ENCODE measurements around the gene IL15RA. TPM values are rescaled to one million over a fixed set of nuclear protein-coding genes. Genes with fewer than 3 reads are reported as not detected.

Gene IL15RA
- 15.3 and 23.8 TPM in 2 replicates for total RNA-seq (2014; rRNA removed; shearing (Covaris generic); ENCODE audit: low replicate concordance)

GRCh38 chr10:5977471-5978229 lies at the start of gene IL15RA:
Gene IL15RA, minus strand, starts transcription at chr10:5977543. Its CDS starts 51 bp downstream, at chr10:5977492.
- peak within 1 kb of the TSS; percentile 96 for H3K4me3 ChIP-seq
- DNase-seq, result peak; percentile 89
- no peaks in the 10 kb centered on the region for H3K9me3 ChIP-seq
- H3K36me3 ChIP-seq, result no peaks in the 10 kb centered on the region
- H3K27me3 ChIP-seq, result no peaks in the 10 kb centered on the region

- peaks cover 9% of the 10 kb centered on the region for H3K9me3 ChIP-seq
- H3K36me3 ChIP-seq, result no peaks in the 10 kb centered on the region
- H3K4me3 ChIP-seq, result no peak overlapping the region
- H3K27me3 ChIP-seq, result no peaks in the 10 kb centered on the region
- no peak for DNase-seq
Observed at GRCh38 chr10:6025683-6026255, 48.4 kb upstream of the IL15RA start.

GRCh38 chr10:6024334-6024682 lies 47.0 kb upstream of the IL15RA start:
- Histone ChIP-seq H3K36me3 (no peaks in the 10 kb centered on the region), H3K4me3 (no peak overlapping the region), H3K27me3 (no peaks in the 10 kb centered on the region), H3K9me3 (no peaks in the 10 kb centered on the region)
- DNase-seq, result no peak

GRCh38 chr10:6023661-6024333 lies 46.5 kb upstream of the IL15RA start:
- no peaks in the 10 kb centered on the region for H3K27me3 ChIP-seq
- no peaks in the 10 kb centered on the region for H3K9me3 ChIP-seq
- DNase-seq, result no peak
- no peak overlapping the region for H3K4me3 ChIP-seq
- H3K36me3 ChIP-seq, result no peaks in the 10 kb centered on the region

- no peaks in the 10 kb centered on the region for H3K36me3 ChIP-seq
- no peak for DNase-seq
- no peaks in the 10 kb centered on the region for H3K9me3 ChIP-seq
- no peak overlapping the region for H3K4me3 ChIP-seq
- no peaks in the 10 kb centered on the region for H3K27me3 ChIP-seq
Observed at GRCh38 chr10:6022660-6023059, 45.3 kb upstream of the IL15RA start.

- H3K9me3 ChIP-seq, result no peaks in the 10 kb centered on the region
- no peak overlapping the region for H3K4me3 ChIP-seq
- H3K36me3 ChIP-seq, result no peaks in the 10 kb centered on the region
- no peaks in the 10 kb centered on the region for H3K27me3 ChIP-seq
- no peak for DNase-seq
Observed at GRCh38 chr10:6020826-6021225, 43.5 kb upstream of the IL15RA start.

GRCh38 chr10:6019796-6020195 lies 42.5 kb upstream of the IL15RA start:
- Histone ChIP-seq H3K9me3 (no peaks in the 10 kb centered on the region), H3K27me3 (no peaks in the 10 kb centered on the region), H3K36me3 (no peaks in the 10 kb centered on the region), H3K4me3 (no peak overlapping the region)
- no peak for DNase-seq

GRCh38 chr10:6019010-6019782 lies 41.9 kb upstream of the IL15RA start:
- H3K9me3 ChIP-seq, result no peaks in the 10 kb centered on the region
- no peak for DNase-seq
- no peak overlapping the region for H3K4me3 ChIP-seq
- H3K36me3 ChIP-seq, result no peaks in the 10 kb centered on the region
- no peaks in the 10 kb centered on the region for H3K27me3 ChIP-seq

- H3K36me3 ChIP-seq, result no peaks in the 10 kb centered on the region
- no peak for DNase-seq
- H3K27me3 ChIP-seq, result no peaks in the 10 kb centered on the region
- H3K4me3 ChIP-seq, result no peak overlapping the region
- no peaks in the 10 kb centered on the region for H3K9me3 ChIP-seq
Observed at GRCh38 chr10:6018422-6018821, 41.1 kb upstream of the IL15RA start.

GRCh38 chr10:6017781-6018354 lies 40.5 kb upstream of the IL15RA start:
- no peaks in the 10 kb centered on the region for H3K9me3 ChIP-seq
- H3K27me3 ChIP-seq, result no peaks in the 10 kb centered on the region
- DNase-seq, result no peak
- H3K4me3 ChIP-seq, result no peak overlapping the region
- H3K36me3 ChIP-seq, result no peaks in the 10 kb centered on the region

GRCh38 chr10:6014241-6014761 lies 37.0 kb upstream of the IL15RA start:
- DNase-seq, result peak; percentile 18
- no peak overlapping the region for H3K4me3 ChIP-seq
- H3K27me3 ChIP-seq, result no peaks in the 10 kb centered on the region
- no peaks in the 10 kb centered on the region for H3K36me3 ChIP-seq
- H3K9me3 ChIP-seq, result no peaks in the 10 kb centered on the region

- DNase-seq, result no peak
- Histone ChIP-seq H3K9me3 (no peaks in the 10 kb centered on the region), H3K27me3 (no peaks in the 10 kb centered on the region), H3K4me3 (no peak overlapping the region), H3K36me3 (no peaks in the 10 kb centered on the region)
Observed at GRCh38 chr10:6013413-6014192, 36.3 kb upstream of the IL15RA start.

- peaks cover 2% of the 10 kb centered on the region; the same call in 1 of the 2 replicates for H3K9me3 ChIP-seq
Observed at GRCh38 chr10:6012121-6012905, 35.0 kb upstream of the IL15RA start.

GRCh38 chr10:6011558-6011957 lies 34.2 kb upstream of the IL15RA start:
- Histone ChIP-seq H3K36me3 (no peaks in the 10 kb centered on the region), H3K27me3 (no peaks in the 10 kb centered on the region), H3K9me3 (peaks cover 5% of the 10 kb centered on the region), H3K4me3 (no peak overlapping the region)
- no peak for DNase-seq

More at GRCh38 chr10:6012121-6012905, 35.0 kb upstream of the IL15RA start:
- no peaks in the 10 kb centered on the region for H3K36me3 ChIP-seq
- no peak for DNase-seq
- H3K27me3 ChIP-seq, result no peaks in the 10 kb centered on the region
- H3K4me3 ChIP-seq, result no peak overlapping the region

- no peaks in the 10 kb centered on the region for H3K27me3 ChIP-seq
- H3K4me3 ChIP-seq, result no peak overlapping the region
- no peaks in the 10 kb centered on the region for H3K36me3 ChIP-seq
- no peak for DNase-seq
- peaks cover 5% of the 10 kb centered on the region for H3K9me3 ChIP-seq
Observed at GRCh38 chr10:6010569-6010968, 33.2 kb upstream of the IL15RA start.

Measured in MG63 (cell line).